GM19023 (cell line): Measurements from ENCODE around the gene LMX1B.
"Not testable (repeated sequence)": the region's sequence is repeated elsewhere in the genome, so short reads cannot be mapped to it uniquely, and the experiment has no call there.

Experiments
- ATAC-seq: cut with Tn5 transposase; IDR thresholded peaks from one replicate; pipeline ENCODE4 v1.9.1; 2021; ENCODE audit warnings: mild to moderate bottlenecking, moderate library complexity; ENCODE audit not compliant: unreplicated experiment

LMX1B gene

GRCh38 chr9:126704892-126705766 lies 91.4 kb downstream of the LMX1B start:
- no peak for ATAC-seq

- no peak for ATAC-seq
Measured at GRCh38 chr9:126705767-126706697, 92.3 kb downstream of the LMX1B start.

GRCh38 chr9:126706698-126707053 lies 92.9 kb downstream of the LMX1B start:
- no peak for ATAC-seq

- ATAC-seq = no peak
Measured at GRCh38 chr9:126707083-126707482, 93.4 kb downstream of the LMX1B start.

GRCh38 chr9:126707712-126708111 lies 94.0 kb downstream of the LMX1B start:
- not testable (repeated sequence) for ATAC-seq

- ATAC-seq = no peak
Measured at GRCh38 chr9:126708178-126708577, 94.5 kb downstream of the LMX1B start.

GRCh38 chr9:126709241-126709640 lies 95.5 kb downstream of the LMX1B start:
- ATAC-seq = no peak

- ATAC-seq = no peak
Measured at GRCh38 chr9:126715382-126715781, 101.7 kb downstream of the LMX1B start.

- not testable (repeated sequence) for ATAC-seq
Measured at GRCh38 chr9:126717441-126717840, 103.7 kb downstream of the LMX1B start.

GRCh38 chr9:126719618-126720031 lies 105.9 kb downstream of the LMX1B start:
- no peak for ATAC-seq

- ATAC-seq = no peak
Measured at GRCh38 chr9:126720036-126720435, 106.3 kb downstream of the LMX1B start.

- ATAC-seq = no peak
Measured at GRCh38 chr9:126720661-126721563, 107.2 kb downstream of the LMX1B start.

- no peak for ATAC-seq
Measured at GRCh38 chr9:126721564-126721981, 107.8 kb downstream of the LMX1B start.

GRCh38 chr9:126722252-126722921 lies 108.7 kb downstream of the LMX1B start:
- peak; percentile 80 for ATAC-seq

- ATAC-seq = peak; percentile 45
Measured at GRCh38 chr9:126722922-126723806, 109.4 kb downstream of the LMX1B start.

GRCh38 chr9:126723807-126724172 lies 110.1 kb downstream of the LMX1B start:
- ATAC-seq = no peak

GRCh38 chr9:126724226-126724625 lies 110.5 kb downstream of the LMX1B start:
- no peak for ATAC-seq

- not testable (repeated sequence) for ATAC-seq
Measured at GRCh38 chr9:126725485-126725884, 111.8 kb downstream of the LMX1B start.

GRCh38 chr9:126728210-126728609 lies 114.5 kb downstream of the LMX1B start:
- ATAC-seq = not testable (repeated sequence)
